Fibroblast of lung (primary cell): ENCODE measurements around the gene PADI1.

ENCODE experiments used
- EZH2 ChIP-seq: IDR thresholded peaks from 2 replicates; pipeline ENCODE4 v1.5.1; 2012; ENCODE audit warnings: low read length, control low read depth, mild to moderate bottlenecking; ENCODE audit errors: missing control alignments
- TF ChIP-seq, protein P1 (sequence below), 2 donors: IDR thresholded peaks in 1 of 2; conservative IDR thresholded peaks in 1 of 2; 1 replicate in 1 of 2; 2 replicates in 1 of 2; pipeline ENCODE4 v1.5.1; 2011 to 2012; ENCODE audit warnings: low read length in 2 of 2, control low read depth in 1 of 2, inconsistent platforms in 1 of 2, low read depth in 1 of 2, mild to moderate bottlenecking in 1 of 2

GRCh38 chr1:17207966-17208418 is 3.1 kb downstream of the PADI1 start:
- TF ChIP-seq, protein P1, sequence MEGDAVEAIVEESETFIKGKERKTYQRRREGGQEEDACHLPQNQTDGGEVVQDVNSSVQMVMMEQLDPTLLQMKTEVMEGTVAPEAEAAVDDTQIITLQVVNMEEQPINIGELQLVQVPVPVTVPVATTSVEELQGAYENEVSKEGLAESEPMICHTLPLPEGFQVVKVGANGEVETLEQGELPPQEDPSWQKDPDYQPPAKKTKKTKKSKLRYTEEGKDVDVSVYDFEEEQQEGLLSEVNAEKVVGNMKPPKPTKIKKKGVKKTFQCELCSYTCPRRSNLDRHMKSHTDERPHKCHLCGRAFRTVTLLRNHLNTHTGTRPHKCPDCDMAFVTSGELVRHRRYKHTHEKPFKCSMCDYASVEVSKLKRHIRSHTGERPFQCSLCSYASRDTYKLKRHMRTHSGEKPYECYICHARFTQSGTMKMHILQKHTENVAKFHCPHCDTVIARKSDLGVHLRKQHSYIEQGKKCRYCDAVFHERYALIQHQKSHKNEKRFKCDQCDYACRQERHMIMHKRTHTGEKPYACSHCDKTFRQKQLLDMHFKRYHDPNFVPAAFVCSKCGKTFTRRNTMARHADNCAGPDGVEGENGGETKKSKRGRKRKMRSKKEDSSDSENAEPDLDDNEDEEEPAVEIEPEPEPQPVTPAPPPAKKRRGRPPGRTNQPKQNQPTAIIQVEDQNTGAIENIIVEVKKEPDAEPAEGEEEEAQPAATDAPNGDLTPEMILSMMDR (conservative IDR thresholded peaks at IDR 0.05 in 1 of 2, IDR thresholded peaks at IDR 0.05 in 1 of 2; ENCODE audit: low read depth in 1 of 2, low read length in 2 of 2), result no peak
- TF ChIP-seq EZH2, result no peak
